MCF 10A (cell line): ENCODE data around the gene SOX12. TPM values are rescaled to one million over a fixed set of nuclear protein-coding genes. Genes with fewer than 3 reads are reported as not detected.

ENCODE experiments used
- BruUV-seq: library from RNA; stranded (reverse); fragments of 400-500 nt; replicated peaks from 2 replicates; lab custom pipeline; 2021; lab: Mats Ljungman, UMichigan
- CTCF ChIA-PET: fragments of 300-600 bp; sonication (Branson Sonifier 250); formaldehyde crosslinking; extraction: SDS; loops from one replicate; lab custom pipeline; 2021; ENCODE audit warnings: antibody characterized with exemption, inconsistent platforms; lab: Yijun Ruan, JAX
- POLR2A ChIA-PET: fragments of 300-600, 350-650 bp; sonication (Branson Sonifier 250); formaldehyde crosslinking; extraction: SDS; loops from one replicate; lab custom pipeline; 2020; ENCODE audit warnings: antibody characterized with exemption, inconsistent platforms; lab: Yijun Ruan, JAX
- DNase-seq: peaks from one replicate; pipeline ENCODE4 v3.0.0-alpha.2; 2018; ENCODE audit not compliant: unreplicated experiment
- H3K27ac Mint-ChIP-seq: one replicate; pipeline ENCODE4 v1.8.0; 2022; ENCODE audit warnings: mild to moderate bottlenecking, low read depth, mixed read lengths; ENCODE audit not compliant: unreplicated experiment
- H3K27me3 Mint-ChIP-seq: one replicate; pipeline ENCODE4 v1.8.0; 2022; ENCODE audit warnings: mixed read lengths; ENCODE audit not compliant: insufficient read depth, unreplicated experiment
- H3K36me3 Mint-ChIP-seq: one replicate; pipeline ENCODE4 v1.8.0; 2022; ENCODE audit warnings: mild to moderate bottlenecking, moderate library complexity, mixed read lengths; ENCODE audit not compliant: insufficient read depth, unreplicated experiment
- H3K4me1 Mint-ChIP-seq: one replicate; pipeline ENCODE4 v1.8.0; 2022; ENCODE audit warnings: mixed read lengths; ENCODE audit not compliant: insufficient read depth, unreplicated experiment
- H3K4me3 Mint-ChIP-seq: one replicate; pipeline ENCODE4 v1.8.0; 2022; ENCODE audit warnings: mild to moderate bottlenecking, moderate library complexity, mixed read lengths; ENCODE audit not compliant: unreplicated experiment
- H3K9me3 Mint-ChIP-seq: one replicate; pipeline ENCODE4 v1.8.0; 2022; ENCODE audit warnings: mixed read lengths; ENCODE audit not compliant: unreplicated experiment
- CTCF ChIP-seq: fragments of 200-600 bp; IDR thresholded peaks from one replicate; pipeline ENCODE4 v1.8.0; 2022; ENCODE audit warnings: antibody characterized with exemption, mild to moderate bottlenecking; ENCODE audit not compliant: unreplicated experiment
- intact Hi-C: fragments of 100-400 bp; cut with micrococcal nuclease; formaldehyde crosslinking; loops from 2 replicates; pipeline ENCODE4 v1.14.1; 2022
- total RNA-seq: library from RNA; stranded (reverse); gene quantifications from 2 replicates; pipeline ENCODE4 v1.2.3, GENCODE V29; 2022

Gene SOX12
- total RNA-seq, 1 experiment from 2014 or later: 17.6 TPM

GRCh38 chr20:277496-277781 lies 47.9 kb upstream of the SOX12 start:
- no peaks in the 10 kb centered on the region for H3K4me1 Mint-ChIP-seq
- no peaks in the 10 kb centered on the region for H3K36me3 Mint-ChIP-seq

GRCh38 chr20:278181-278580 lies 47.2 kb upstream of the SOX12 start:
- no peaks in the 10 kb centered on the region for H3K36me3 Mint-ChIP-seq
- no TSS peak for BruUV-seq
- no peaks in the 10 kb centered on the region for H3K4me1 Mint-ChIP-seq

More at GRCh38 chr20:277496-277781, 47.9 kb upstream of the SOX12 start:
- no peak for TF ChIP-seq CTCF
- ChIA-PET CTCF (interaction anchor here (2.0 to 2.3 kb wide), 2 partner anchors 9 to 11 kb away, joined by 10 to 13 read pairs; no protein-coding TSS in a partner anchor), POLR2A (no interaction called here)
- intact Hi-C loops: no loop called here
- Mint-ChIP-seq H3K9me3 (no peaks in the 10 kb centered on the region), H3K27ac (no peak overlapping the region), H3K27me3 (no peaks in the 10 kb centered on the region), H3K4me3 (no peak overlapping the region)
- BruUV-seq: no TSS peak
- no peak for DNase-seq

GRCh38 chr20:278607-279571 lies 46.5 kb upstream of the SOX12 start:
- Mint-ChIP-seq H3K27ac (no peak overlapping the region), H3K27me3 (no peaks in the 10 kb centered on the region), H3K9me3 (no peaks in the 10 kb centered on the region), H3K4me1 (no peaks in the 10 kb centered on the region), H3K36me3 (no peaks in the 10 kb centered on the region), H3K4me3 (no peak overlapping the region)
- DNase-seq: no peak
- CTCF ChIA-PET: interaction anchor here (0.6 to 2.3 kb wide), 4 partner anchors 11 to 1534 kb away, joined by 3 to 13 read pairs (median 7); no protein-coding TSS in a partner anchor
- POLR2A ChIA-PET: no interaction called here
- intact Hi-C loops: no loop called here
- no TSS peak for BruUV-seq
- TF ChIP-seq CTCF: no peak

More at GRCh38 chr20:278181-278580, 47.2 kb upstream of the SOX12 start:
- CTCF ChIA-PET: interaction anchor here (0.6 to 2.3 kb wide), 3 partner anchors 10 to 43 kb away, joined by 3 to 13 read pairs (median 10); no protein-coding TSS in a partner anchor
- Mint-ChIP-seq H3K9me3 (no peaks in the 10 kb centered on the region), H3K27ac (no peak overlapping the region), H3K4me3 (no peak overlapping the region), H3K27me3 (no peaks in the 10 kb centered on the region)
- intact Hi-C loops: no loop called here
- POLR2A ChIA-PET: no interaction called here
- DNase-seq: no peak
- TF ChIP-seq CTCF: no peak

GRCh38 chr20:284172-284571 lies 41.2 kb upstream of the SOX12 start:
- Mint-ChIP-seq H3K27ac (no peak overlapping the region), H3K9me3 (no peaks in the 10 kb centered on the region), H3K36me3 (no peaks in the 10 kb centered on the region), H3K27me3 (no peaks in the 10 kb centered on the region), H3K4me3 (no peak overlapping the region), H3K4me1 (peaks cover under 1% of the 10 kb centered on the region)
- TF ChIP-seq CTCF: no peak
- intact Hi-C loops: no loop called here
- CTCF ChIA-PET: interaction anchor here (0.6 to 2.6 kb wide), 4 partner anchors 9 to 46 kb away, joined by 3 to 15 read pairs (median 5); no protein-coding TSS in a partner anchor
- POLR2A ChIA-PET: interaction anchor here (1.2 kb wide), 1 partner anchor 13 kb away, joined by 4 read pairs; the partner anchor contains the start of gene ZCCHC3
- BruUV-seq: no TSS peak
- DNase-seq: no peak
